ENCODE data around the gene ZXDC. TPM values are rescaled to one million over a fixed set of nuclear protein-coding genes. Genes with fewer than 3 reads are reported as not detected.

The ZXDC gene
- total and polyA plus RNA-seq, 7 experiments from 2014 or later, result 10.3 to 71.9 (median 61.0) TPM

DNA sequence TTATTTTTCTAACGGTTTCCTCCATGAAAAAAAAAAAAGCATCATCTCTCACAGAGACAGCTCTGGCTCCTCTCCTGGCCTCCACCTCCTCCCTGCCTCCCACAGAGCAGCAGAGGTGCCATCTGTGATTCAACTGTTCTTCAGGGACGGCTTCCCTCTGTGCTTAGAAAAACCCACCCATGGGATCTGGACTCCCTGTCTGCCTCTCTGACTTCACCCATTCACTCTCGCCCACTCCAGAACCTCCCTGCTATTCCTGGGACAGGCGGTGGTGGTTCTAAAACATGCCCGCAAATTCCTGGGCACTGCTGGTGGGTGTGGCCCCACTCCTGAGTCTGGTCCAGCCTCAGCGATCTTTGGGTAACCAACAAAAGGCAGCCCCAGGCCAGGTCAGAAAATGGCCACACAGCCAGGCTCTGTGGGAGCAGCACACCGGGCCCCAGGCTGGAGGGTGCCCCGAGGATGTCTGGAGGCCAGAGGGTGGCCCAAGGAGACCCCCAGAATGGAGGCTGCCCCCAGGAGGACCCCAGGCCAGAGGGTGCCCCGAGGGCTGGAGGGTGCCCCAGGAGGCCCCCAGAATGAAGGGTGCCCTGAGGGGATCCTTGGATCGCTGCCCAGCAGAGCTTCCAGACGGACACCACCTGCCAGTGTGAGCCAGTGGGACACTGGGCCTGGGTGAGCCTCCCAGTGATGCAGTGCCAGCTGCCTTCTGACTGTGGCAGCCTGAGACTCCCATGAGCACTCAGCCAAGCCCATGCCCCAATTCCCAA is 45.6 kb upstream of the ZXDC start:
- intact Hi-C loops (cut with micrococcal nuclease), result loop anchor here (5.0 kb wide), 3 partner anchors 131 to 1026 kb away; partner anchors contain the start of gene TXNRD3 (in 1 of the 2)
- H3K27ac Mint-ChIP-seq, result no peak overlapping the region
- H3K4me3 Mint-ChIP-seq, result no peak overlapping the region
- no peaks in the 10 kb centered on the region for H3K4me1 ChIP-seq (ENCODE audit: control insufficient read depth in 2 of 2, insufficient read depth in 2 of 2, low read length in 2 of 2)
- ChIA-PET POLR2A (no interaction called here), CTCF (interaction anchor here (0.7 to 3.3 kb wide), 3 partner anchors 11 to 1027 kb away, joined by 6 to 14 read pairs (median 10); no protein-coding TSS in a partner anchor)
- ATAC-seq (no peak), DNase-seq (no peak)
- H3K36me3 ChIP-seq (ENCODE audit: control insufficient read depth in 2 of 3, insufficient read depth in 3 of 3, low read length in 3 of 3), result no peaks in the 10 kb centered on the region
- no peaks in the 10 kb centered on the region for H3K36me3 Mint-ChIP-seq
- H3K27me3 Mint-ChIP-seq, result peaks cover 12 to 22% (median 21%) of the 10 kb centered on the region in 5 donors
- H3K9me3 ChIP-seq (ENCODE audit: control insufficient read depth in 2 of 3, low read length in 3 of 3), result no peaks in the 10 kb centered on the region
- H3K4me3 ChIP-seq (ENCODE audit: low read length), result no peak overlapping the region
- H3K9me3 Mint-ChIP-seq, result no peaks in the 10 kb centered on the region
- no peaks in the 10 kb centered on the region for H3K27me3 ChIP-seq (ENCODE audit: control insufficient read depth in 2 of 2, insufficient read depth in 2 of 2, low read length in 2 of 2)
- H3K27ac ChIP-seq (ENCODE audit: low read depth, low read length), result no peak overlapping the region
- H3K4me1 Mint-ChIP-seq, result peaks cover 0 to 4% (median 0%) of the 10 kb centered on the region in 7 donors

DNA sequence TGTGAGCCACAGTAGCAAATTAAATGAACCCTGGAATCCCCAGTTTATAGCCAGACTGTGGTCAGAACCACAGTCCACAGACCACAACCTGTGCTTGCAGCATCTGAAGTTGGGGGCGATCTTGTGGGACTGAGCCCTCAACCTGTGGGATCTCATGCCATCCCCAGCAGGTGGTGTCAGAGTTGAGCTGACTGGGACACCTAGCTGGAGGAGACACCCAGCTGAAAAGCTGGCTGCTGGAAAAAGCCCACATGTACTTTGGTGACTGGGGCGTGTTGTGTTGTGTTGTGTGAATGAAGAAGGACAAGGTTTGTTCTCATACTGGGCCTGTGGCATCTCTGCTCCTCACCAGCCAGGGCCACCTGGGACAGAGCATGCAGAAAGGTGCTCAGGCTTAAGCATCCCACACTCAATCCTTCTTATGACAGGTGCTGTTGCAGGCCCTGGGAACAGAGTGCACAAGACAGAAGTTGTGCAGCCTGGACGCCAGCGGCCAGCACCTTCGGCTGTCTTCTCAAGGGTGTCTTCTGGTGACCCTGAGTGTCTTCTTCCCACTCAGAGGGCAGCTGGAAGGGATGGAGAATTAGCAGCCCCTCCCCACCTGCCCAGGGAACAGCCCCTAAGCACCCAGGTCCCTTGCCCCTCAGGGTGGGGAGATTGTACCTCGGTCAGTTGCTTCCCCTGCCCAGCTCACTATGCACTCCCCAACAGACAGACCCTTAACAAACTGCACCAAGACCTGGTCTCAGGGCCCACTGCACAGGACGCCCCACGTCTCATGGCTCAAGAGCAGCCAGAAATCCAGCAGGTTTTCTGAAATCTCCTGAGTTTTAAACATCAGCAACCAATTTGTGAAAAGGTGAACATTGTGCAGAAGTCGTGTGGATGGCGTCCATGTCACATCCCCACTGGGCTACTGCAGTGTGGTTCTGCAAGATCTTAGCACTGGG is 44.1 kb upstream of the ZXDC start:
- Mint-ChIP-seq H3K4me3 (no peak overlapping the region), H3K27me3 (peaks cover 8 to 21% (median 14%) of the 10 kb centered on the region in 5 donors), H3K27ac (no peak overlapping the region), H3K4me1 (peaks cover 0 to 4% (median 0%) of the 10 kb centered on the region in 7 donors), H3K36me3 (no peaks in the 10 kb centered on the region), H3K9me3 (no peaks in the 10 kb centered on the region)
- Histone ChIP-seq H3K27me3 (ENCODE audit: control insufficient read depth in 2 of 2, insufficient read depth in 2 of 2, low read length in 2 of 2) (no peaks in the 10 kb centered on the region), H3K9me3 (ENCODE audit: control insufficient read depth in 2 of 3, low read length in 3 of 3) (no peaks in the 10 kb centered on the region), H3K27ac (ENCODE audit: low read depth, low read length) (no peak overlapping the region), H3K4me1 (ENCODE audit: control insufficient read depth in 2 of 2, insufficient read depth in 2 of 2, low read length in 2 of 2) (no peaks in the 10 kb centered on the region), H3K36me3 (ENCODE audit: control insufficient read depth in 2 of 3, insufficient read depth in 3 of 3, low read length in 3 of 3) (no peaks in the 10 kb centered on the region), H3K4me3 (ENCODE audit: low read length) (no peak overlapping the region)
- ChIA-PET CTCF (no interaction called here), POLR2A (no interaction called here)
- intact Hi-C loops (cut with micrococcal nuclease), result loop anchor here (5.0 kb wide), 3 partner anchors 133 to 1028 kb away; partner anchors contain the start of gene TXNRD3 (in 1 of the 2)
- DNase-seq, result no peak
- no peak for ATAC-seq

DNA sequence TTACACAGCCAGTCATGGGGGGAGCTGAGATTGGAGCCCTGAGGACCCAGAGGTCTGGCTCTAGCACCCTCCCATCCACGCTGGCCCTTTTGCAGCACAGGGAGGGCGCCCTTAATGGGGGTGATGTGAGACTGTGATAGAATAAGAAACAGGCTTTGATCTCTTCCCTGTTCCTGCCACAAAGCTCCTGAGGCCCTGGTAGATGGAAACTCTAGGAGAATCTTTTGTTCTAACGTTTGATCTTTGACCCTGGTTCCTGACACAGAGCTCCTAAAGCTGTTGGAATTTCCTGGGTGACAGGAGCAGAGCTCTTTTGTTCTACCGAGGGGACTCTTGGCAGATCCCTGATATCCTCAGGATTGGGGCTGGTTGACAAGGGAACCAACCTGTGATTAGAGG is 43.1 kb upstream of the ZXDC start:
- no peak overlapping the region for H3K27ac ChIP-seq (ENCODE audit: low read depth, low read length)
- Mint-ChIP-seq H3K4me3 (no peak overlapping the region), H3K9me3 (no peaks in the 10 kb centered on the region), H3K36me3 (no peaks in the 10 kb centered on the region), H3K27ac (no peak overlapping the region), H3K4me1 (peaks cover 0 to 4% (median 0%) of the 10 kb centered on the region in 7 donors), H3K27me3 (peaks cover 7 to 18% (median 14%) of the 10 kb centered on the region in 5 donors)
- intact Hi-C loops (cut with micrococcal nuclease), result no loop called here
- no peaks in the 10 kb centered on the region for H3K9me3 ChIP-seq (ENCODE audit: control insufficient read depth in 2 of 3, low read length in 3 of 3)
- no peaks in the 10 kb centered on the region for H3K4me1 ChIP-seq (ENCODE audit: control insufficient read depth in 2 of 2, insufficient read depth in 2 of 2, low read length in 2 of 2)
- ChIA-PET POLR2A (no interaction called here), CTCF (interaction anchor here (0.5 kb wide), 1 partner anchor 728 kb away, joined by 3 read pairs; no protein-coding TSS in a partner anchor)
- no peak for ATAC-seq
- H3K4me3 ChIP-seq (ENCODE audit: low read length), result no peak overlapping the region
- H3K27me3 ChIP-seq (ENCODE audit: control insufficient read depth in 2 of 2, insufficient read depth in 2 of 2, low read length in 2 of 2), result no peaks in the 10 kb centered on the region
- no peaks in the 10 kb centered on the region for H3K36me3 ChIP-seq (ENCODE audit: control insufficient read depth in 2 of 3, insufficient read depth in 3 of 3, low read length in 3 of 3)
- DNase-seq, result no peak

DNA sequence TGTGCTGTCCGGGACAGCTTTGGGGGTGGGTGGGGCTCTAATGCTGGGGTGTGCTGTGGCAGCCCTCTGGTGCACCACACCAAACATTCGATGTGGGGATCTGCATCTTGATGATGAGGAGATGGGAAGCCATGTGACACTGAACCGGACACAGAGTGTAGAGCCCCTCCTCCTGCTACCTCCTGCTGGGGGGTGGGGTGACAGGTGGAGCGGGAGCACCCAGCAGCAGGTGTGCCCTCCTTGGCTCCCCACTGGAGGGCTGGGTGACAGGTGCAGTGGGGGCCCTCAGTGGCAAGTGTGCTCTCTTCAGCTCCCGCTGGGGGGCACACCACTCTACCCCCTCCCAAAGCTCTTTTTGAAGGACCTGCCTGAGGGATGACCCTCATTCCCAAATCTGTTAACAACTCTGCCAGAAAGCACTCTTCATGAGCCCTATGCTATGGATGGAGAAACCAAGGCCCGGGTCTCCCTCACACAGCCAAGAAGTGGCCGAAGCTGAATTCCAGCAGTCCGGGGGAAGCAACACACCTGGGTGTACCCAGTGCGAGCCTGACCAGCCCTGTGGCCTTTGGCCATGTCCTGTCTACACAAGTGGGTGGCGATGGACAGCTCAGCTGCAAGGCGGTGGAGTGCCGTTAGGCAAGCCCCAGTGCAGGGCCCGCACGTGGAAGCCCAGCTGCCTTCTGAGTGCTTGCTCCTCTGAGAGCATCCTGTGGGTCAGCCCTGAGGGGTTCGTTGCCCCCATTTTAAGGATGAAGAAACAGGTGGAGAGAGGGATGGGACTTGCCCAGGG is 42.5 kb upstream of the ZXDC start:
- no peak overlapping the region for H3K4me3 ChIP-seq (ENCODE audit: low read length)
- no peaks in the 10 kb centered on the region for H3K4me1 ChIP-seq (ENCODE audit: control insufficient read depth in 2 of 2, insufficient read depth in 2 of 2, low read length in 2 of 2)
- CTCF ChIA-PET, result interaction anchor here (0.5 kb wide), 1 partner anchor 729 kb away, joined by 3 read pairs; no protein-coding TSS in a partner anchor
- H3K27me3 ChIP-seq (ENCODE audit: control insufficient read depth in 2 of 2, insufficient read depth in 2 of 2, low read length in 2 of 2), result no peaks in the 10 kb centered on the region
- ATAC-seq (no peak), DNase-seq (no peak)
- Mint-ChIP-seq H3K27me3 (peaks cover 7 to 13% (median 12%) of the 10 kb centered on the region in 5 donors), H3K27ac (no peak overlapping the region), H3K9me3 (no peaks in the 10 kb centered on the region), H3K4me1 (peaks cover 0 to 4% (median 0%) of the 10 kb centered on the region in 7 donors), H3K36me3 (no peaks in the 10 kb centered on the region), H3K4me3 (no peak overlapping the region)
- no peaks in the 10 kb centered on the region for H3K9me3 ChIP-seq (ENCODE audit: control insufficient read depth in 2 of 3, low read length in 3 of 3)
- H3K36me3 ChIP-seq (ENCODE audit: control insufficient read depth in 2 of 3, insufficient read depth in 3 of 3, low read length in 3 of 3), result no peaks in the 10 kb centered on the region
- intact Hi-C loops (cut with micrococcal nuclease), result no loop called here
- POLR2A ChIA-PET, result no interaction called here
- H3K27ac ChIP-seq (ENCODE audit: low read depth, low read length), result no peak overlapping the region

DNA sequence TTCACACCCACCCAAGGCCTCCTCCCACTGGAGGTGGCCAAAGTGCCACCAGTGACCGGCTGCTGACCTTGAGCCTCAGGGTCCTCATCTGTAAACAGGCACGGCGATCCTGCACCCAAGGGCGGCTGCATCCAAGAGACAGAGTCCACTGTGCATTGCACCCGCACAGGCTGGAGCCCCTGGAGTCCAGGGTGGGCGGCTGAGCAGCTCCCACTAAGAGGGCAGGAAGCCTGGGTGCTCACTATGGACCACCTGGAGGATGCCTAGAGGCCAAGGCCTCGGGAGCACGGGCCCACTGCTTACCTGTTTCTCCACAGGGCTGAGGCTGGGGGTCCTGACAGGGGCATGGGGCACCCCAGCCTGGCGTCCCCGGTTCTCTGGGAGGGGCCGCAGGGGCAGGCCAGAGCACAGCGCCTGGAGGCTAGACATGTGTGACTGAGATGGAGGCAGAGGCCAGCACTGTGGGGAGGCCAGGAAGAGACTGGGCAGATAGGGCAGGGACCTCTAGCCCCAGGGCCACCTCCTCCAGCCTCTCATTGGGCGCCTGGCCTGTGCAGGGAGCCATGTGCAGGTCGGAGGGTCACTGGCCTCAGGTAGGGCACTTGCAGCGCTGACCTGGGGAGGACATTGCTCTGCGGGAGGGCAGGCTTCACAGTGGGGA is 41.7 kb upstream of the ZXDC start, which contains the start of gene UROC1:
Gene UROC1 (minus strand): TSS at position 483 of the 661 bp plus-strand sequence. CDS start 54 bp downstream, at position 429.
- ChIA-PET CTCF (no interaction called here), POLR2A (no interaction called here)
- H3K9me3 Mint-ChIP-seq, result no peaks in the 10 kb centered on the region
- peaks cover 3 to 6% (median 5%) of the 10 kb centered on the region in 5 donors for H3K27me3 Mint-ChIP-seq
- no peaks in the 10 kb centered on the region for H3K9me3 ChIP-seq (ENCODE audit: control insufficient read depth in 2 of 3, low read length in 3 of 3)
- peaks cover 0 to 4% (median 0%) of the 10 kb centered on the region in 7 donors for H3K4me1 Mint-ChIP-seq
- H3K27ac ChIP-seq (ENCODE audit: low read depth, low read length), result no peak within 1 kb of the TSS
- no peak within 1 kb of the TSS for H3K27ac Mint-ChIP-seq
- H3K4me3 ChIP-seq (ENCODE audit: low read length), result no peak within 1 kb of the TSS
- H3K27me3 ChIP-seq (ENCODE audit: control insufficient read depth in 2 of 2, insufficient read depth in 2 of 2, low read length in 2 of 2), result no peaks in the 10 kb centered on the region
- intact Hi-C loops (cut with micrococcal nuclease), result no loop called here
- DNase-seq (no peak), ATAC-seq (no peak)
- H3K36me3 Mint-ChIP-seq, result no peaks in the 10 kb centered on the region
- H3K36me3 ChIP-seq (ENCODE audit: control insufficient read depth in 2 of 3, insufficient read depth in 3 of 3, low read length in 3 of 3), result no peaks in the 10 kb centered on the region
- H3K4me1 ChIP-seq (ENCODE audit: control insufficient read depth in 2 of 2, insufficient read depth in 2 of 2, low read length in 2 of 2), result no peaks in the 10 kb centered on the region
- no peak within 1 kb of the TSS for H3K4me3 Mint-ChIP-seq

DNA sequence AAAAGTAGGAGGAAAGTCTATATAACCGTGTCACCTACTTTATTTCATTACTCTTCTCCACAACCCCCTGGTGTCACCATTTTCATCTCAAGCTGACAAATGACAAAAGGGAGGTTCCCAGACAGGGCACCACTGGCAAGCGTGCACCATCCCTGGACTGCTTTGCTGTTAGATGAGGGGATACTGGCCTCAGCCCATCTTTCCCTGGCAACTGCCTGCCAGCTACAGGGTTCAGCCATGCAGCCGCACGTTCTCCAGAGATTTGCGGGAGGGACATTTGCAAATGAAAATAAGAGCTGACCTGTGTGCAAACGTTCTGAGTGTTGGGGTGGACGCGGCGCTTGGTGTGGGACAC is 41.2 kb upstream of the ZXDC start:
- Mint-ChIP-seq H3K9me3 (no peaks in the 10 kb centered on the region), H3K4me1 (no peaks in the 10 kb centered on the region), H3K27me3 (peaks cover 0 to under 1% (median 0%) of the 10 kb centered on the region in 5 donors), H3K27ac (no peak overlapping the region), H3K36me3 (no peaks in the 10 kb centered on the region), H3K4me3 (no peak overlapping the region)
- CTCF ChIA-PET, result no interaction called here
- Histone ChIP-seq H3K27ac (ENCODE audit: low read depth, low read length) (no peak overlapping the region), H3K4me1 (ENCODE audit: control insufficient read depth in 2 of 2, insufficient read depth in 2 of 2, low read length in 2 of 2) (no peaks in the 10 kb centered on the region), H3K27me3 (ENCODE audit: control insufficient read depth in 2 of 2, insufficient read depth in 2 of 2, low read length in 2 of 2) (no peaks in the 10 kb centered on the region), H3K36me3 (ENCODE audit: control insufficient read depth in 2 of 3, insufficient read depth in 3 of 3, low read length in 3 of 3) (no peaks in the 10 kb centered on the region), H3K9me3 (ENCODE audit: control insufficient read depth in 2 of 3, low read length in 3 of 3) (no peaks in the 10 kb centered on the region), H3K4me3 (ENCODE audit: low read length) (no peak overlapping the region)
- intact Hi-C loops (cut with micrococcal nuclease), result no loop called here
- ATAC-seq (no peak), DNase-seq (no peak)
- POLR2A ChIA-PET, result no interaction called here

Data from naive thymus-derived CD4-positive, alpha-beta T cell (primary cell).